ENCODE measurements around the gene SCYL1.
A peak's percentile ranks its signal among the peaks of the same experiment; 100 is the strongest.

The SCYL1 gene

DNA sequence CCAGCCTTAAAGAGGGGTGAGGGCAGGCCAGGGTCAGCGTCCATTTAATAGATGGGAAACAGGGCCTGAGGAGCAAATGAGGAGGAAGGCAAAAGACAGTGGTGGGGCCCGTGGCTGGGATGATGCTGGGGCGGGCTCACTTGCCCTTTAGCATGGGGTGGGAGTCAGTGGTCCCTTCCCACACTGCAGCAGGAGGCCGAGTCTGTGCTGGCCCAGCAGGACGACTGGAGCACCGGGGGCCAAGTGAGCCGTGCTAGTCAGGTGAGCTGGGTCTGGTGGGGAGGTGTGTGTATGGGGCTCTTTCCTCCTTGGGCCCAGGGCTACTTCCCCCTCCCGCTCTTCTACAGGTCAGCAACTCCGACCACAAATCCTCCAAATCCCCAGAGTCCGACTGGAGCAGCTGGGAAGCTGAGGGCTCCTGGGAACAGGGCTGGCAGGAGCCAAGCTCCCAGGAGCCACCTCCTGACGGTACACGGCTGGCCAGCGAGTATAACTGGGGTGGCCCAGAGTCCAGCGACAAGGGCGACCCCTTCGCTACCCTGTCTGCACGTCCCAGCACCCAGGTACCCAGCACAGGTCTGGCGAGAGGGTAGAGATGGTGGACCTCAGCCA is 12.8 kb downstream of the SCYL1 start:
- DNase-seq, result no peak

DNA sequence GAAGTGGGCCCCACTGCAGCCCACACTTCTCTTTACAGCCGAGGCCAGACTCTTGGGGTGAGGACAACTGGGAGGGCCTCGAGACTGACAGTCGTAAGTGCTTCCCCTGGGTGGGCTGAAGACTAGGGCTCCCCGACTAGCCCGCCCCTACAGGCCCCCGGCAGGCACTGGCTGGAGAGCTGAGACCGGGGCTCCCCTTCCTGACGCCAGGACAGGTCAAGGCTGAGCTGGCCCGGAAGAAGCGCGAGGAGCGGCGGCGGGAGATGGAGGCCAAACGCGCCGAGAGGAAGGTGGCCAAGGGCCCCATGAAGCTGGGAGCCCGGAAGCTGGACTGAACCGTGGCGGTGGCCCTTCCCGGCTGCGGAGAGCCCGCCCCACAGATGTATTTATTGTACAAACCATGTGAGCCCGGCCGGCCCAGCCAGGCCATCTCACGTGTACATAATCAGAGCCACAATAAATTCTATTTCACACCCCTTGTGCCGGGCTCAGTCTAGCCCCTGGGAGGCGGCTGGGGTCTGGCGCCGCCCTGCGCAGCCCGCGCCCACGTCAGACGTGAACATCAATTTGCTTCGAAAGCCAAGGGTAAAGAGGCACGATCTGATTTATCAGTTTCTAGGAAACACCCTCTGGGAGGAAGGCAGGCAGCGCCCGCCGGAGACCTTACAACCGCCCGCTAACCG is 13.5 kb downstream of the SCYL1 start:
- DNase-seq, result no peak

DNA sequence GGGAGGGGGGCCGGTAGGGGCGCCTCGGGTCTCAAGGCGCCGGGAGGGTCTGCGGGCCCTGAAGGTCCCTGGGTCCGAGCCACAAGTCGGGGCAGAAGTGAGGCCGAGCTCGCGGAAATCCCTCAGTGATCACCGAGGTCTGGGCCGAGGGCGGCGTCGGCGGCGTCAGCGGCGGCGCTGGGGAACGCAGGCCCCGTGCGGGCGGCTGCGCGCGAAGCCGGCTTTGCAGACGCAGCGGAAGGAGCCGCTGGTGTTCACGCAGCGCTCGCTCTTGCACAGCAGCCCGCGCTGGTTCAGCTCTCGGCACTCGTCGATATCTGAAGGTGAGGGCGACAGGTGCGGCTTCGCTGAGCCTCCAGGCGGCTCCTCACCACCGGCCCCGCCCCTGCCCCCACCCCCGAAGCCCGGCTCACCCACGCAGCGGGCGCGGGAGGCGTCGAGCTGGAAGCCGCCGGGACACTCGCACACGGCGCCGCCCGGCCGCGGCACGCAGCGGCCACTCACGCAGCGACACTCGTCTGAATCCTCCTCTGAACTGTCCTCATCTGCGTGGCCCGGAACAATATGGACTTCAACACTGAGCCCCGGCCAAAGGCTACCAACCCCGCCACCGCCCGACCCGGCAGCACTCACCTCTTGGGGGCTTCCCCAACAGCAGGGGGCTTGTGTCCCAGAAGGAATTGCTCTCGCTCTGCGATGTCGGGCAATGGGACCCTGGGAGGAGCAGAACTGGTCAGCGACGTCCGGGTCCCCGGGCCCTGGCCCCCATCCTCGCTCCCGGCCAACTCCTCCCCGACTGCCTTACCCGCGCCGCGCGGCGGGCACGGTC is 14.2 kb downstream of the SCYL1 start:
- no peak for DNase-seq

DNA sequence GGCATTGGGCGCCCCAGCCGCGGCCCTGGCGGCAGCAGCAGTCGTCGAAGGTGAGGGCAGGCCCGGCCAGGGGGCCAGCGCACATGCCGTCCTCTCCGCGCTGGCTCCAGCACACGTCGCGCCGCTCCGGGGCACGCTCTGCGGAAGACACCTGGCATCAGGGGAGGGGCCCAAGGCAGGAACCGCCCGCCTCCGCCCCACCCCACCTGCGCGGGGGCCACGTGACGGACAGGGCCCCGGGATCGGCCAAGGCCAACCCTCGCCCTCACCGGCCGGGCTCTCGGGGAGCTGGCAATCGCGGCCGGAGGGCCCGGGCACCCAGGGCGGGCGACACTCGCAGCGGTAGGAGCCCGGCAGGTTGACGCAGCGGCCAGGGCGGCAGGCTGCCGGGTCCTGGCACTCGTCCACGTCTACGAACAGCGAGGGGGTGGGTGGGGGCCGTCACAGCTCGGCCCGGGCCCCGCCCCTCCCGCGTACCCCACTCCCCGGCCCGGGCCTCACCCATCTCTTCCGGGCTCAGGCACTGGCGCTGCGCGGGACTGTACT is 14.9 kb downstream of the SCYL1 start:
- peak in 1 of 2 experiments; percentile 76 for DNase-seq

DNA sequence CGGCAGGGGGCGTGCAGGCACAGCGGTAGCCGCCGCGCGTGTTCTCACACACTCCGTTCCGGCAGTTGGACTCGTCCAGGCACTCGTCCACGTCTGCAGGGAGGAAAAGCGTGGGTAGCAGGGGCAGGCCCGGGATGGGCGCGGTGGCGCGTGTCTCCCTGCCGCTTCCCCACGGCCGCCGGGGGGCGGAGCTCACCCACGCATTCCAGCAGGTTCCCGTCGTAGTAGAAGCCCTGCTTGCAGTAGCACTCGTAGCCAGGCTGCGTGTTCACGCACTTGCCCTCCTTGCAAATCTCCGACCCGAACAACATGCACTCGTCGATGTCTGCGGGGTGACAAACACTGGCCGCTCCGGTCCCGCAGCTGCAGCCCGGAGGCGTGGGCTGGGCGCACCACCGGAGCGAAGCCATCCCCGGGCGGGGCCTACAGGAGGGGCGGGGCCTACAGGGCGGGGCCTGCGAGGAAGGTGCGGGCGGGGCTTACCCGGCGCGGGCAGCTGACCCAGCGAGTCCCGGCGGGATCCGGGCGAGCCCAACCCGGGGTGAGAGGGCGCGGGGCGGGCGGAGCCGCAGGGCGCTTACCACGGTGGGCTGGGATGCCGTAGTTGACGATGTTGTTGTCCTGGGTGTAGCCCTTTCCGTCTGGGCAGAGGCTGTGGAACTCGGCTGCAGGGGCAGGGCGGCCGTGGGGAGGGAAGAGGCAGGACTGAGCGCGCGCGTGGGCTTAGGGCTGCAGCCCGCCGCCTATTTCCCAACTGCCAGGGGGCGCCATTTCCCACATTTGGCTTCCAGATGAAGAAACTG is 15.6 kb downstream of the SCYL1 start:
- peak; percentile 74 to 78 for DNase-seq

DNA sequence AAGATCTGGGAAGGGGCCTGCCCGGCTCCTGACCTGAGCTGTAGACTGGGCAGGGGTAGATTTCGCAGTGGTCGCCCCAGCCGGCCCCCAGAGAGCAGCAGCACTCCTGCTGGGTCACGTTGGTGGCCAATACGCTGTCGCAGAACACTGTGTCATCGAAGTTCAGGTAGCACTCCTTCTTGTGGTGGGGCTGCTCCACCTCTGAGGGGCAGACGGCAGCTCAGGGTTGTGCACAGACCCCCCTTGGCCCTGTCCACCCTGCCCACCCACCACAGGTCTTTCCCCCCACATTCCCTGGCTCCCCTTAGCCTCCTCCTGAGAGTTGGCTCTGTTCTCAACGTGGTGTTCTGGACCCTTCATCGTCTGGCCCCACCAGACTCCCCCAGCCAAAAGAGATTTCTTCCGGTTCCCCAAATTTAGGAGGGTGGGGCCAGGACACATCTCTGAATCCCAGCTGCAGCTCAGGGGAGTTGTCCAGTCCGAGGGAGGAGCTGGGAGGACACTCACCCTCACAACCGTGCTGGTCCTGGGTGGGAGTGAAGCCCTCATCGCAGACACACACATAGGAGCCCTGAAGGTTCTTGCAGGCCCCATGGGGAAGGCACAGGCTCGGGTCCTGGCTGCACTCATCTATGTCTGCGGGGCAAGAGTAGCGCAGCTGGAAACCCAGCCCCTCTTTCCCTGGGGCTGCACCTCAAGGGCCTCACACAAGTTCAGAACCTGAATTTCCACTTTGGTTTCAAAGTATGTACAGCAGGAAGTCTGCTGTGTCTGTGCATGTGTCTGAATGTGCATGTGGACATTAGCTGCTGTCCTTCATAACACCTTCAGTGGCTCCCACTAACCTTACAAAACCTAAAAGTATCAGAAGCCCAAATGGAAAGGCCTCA is 16.5 kb downstream of the SCYL1 start:
- DNase-seq, result no peak

DNA sequence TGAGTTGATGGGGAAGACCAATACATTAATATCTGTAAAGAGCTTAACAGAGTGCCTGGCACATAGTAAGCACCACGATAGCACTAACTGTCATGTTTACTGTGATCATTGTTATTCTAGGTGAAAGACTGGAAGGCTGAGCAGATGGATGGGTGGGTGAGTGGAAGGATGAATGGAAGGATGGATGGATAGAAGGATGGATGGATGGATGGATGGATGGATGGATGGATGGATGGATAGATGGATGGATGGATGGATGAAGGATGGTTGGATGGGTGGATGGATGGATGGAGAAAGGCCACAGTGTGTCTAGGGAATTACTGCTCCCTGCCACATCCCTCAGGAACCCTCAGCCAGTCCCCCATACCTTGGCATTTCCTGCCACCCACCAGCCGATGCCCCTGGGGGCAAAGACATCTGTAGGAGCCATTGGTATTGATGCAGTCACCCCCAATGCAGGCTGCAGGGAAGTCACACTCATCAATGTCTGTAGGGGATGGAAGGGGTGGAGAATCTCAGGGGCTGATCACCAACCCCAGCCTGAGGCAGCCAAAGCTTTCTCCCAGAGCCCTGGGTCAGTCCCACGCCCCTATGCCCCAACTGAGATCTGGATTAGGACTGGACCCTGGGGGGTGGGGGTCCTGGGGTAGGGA is 18.0 kb downstream of the SCYL1 start:
- no peak for DNase-seq

DNA sequence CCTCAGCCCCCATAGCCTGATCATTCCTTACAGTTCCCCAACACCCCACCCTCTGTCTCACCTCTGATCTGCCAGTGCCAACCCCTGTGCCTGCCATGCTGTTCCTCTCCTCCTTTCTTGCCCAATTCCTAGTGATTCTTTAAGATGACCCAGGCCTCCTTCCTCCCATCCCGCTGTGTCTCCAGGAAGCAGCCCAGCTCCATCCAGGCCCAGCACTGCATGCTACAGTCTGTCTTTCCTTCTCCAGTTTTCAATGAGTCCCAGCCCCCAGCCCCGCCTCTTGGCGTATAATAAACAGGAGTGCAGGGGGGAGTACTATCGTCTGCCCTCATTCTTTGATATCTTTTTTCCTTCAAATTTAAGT is 21.0 kb downstream of the SCYL1 start:
- DNase-seq, result no peak

DNA sequence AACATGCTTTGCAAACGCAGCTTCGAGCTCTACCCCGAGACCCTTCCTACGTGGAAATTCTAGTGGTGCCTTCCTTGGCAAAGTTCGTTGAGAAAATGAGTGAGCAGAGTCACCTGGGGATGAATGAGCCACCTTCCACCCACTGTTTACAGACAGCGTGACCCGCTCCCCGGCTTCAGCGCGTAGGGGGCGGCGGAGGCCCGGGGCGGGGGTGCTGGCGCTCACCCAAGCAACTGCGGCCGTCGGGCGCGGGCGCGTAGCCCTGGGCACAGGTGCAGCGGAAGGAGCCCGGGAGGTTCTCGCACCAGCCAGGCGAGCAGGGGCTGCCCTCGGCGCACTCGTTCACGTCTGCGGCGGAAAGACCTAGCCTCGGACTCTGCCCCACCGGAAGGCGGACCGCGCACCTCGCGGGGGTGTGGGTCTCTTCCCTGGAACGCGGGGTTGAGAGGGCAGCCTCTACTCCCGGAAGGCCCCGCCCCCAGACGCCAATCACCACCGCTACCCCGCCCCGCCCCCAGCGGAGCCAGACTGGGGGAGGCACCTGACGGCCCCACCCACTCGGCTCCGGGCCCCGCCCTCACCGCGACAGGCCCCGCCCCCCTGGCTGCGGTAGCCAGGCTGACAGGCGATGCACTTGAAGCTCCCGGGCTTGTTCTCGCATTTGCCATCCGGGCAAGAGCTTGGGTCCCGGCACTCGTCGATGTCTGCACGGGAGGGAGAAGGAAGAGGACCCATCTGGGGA is 21.5 kb downstream of the SCYL1 start:
- DNase-seq, result peak; percentile 62 to 83

DNA sequence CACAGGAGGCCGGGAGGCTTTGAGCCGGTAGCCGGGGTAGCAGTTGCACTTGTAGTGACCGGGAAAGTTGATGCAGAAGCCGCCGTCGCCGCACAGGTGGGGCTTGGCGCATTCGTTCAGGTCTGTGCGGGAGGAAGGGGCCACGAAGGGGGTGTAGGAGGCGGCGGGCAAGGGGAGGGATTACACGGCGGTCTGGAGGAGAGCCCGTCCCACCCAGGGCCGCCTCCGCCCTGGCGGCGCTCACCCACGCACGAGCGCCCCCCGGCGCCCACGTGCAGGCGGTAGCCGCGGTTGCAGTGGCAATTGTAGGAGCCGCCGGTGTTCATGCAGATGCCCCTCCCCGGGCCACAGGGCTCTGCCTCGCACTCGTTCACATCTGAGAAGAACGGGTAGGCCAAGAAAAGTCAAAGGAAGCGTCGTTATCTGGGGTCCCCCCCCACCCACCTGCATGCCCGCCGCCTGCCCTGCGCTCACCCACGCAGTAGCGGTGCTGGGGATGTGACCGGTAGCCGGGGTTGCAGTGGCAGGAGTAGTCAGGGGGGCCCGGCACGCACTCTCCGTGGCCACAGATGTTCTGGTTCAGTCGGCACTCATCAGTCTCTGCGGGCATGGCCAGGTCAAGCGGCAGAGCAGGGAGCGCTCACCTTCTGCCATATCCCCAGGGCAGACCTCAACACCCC is 22.7 kb downstream of the SCYL1 start:
- DNase-seq, result no peak

DNA sequence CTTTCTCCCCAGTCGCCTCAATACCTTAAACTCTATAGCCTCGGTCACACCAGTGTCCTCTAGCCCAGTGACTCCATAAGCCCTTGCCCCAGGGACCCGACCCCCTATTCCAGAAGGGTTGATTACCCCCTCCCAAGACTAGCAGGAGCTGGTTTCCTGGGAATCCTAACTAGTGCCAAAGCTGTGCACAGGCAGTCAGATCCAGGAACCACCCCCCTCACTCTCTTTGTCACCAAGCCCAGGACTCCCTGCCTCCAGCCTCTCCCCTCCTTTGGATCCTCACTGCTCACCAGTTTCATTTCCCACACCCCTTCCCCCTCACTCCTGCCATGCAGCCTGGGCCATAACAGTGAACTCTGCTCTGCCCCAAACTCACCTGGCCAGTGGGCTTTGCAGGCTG is 23.5 kb downstream of the SCYL1 start:
- no peak for DNase-seq

DNA sequence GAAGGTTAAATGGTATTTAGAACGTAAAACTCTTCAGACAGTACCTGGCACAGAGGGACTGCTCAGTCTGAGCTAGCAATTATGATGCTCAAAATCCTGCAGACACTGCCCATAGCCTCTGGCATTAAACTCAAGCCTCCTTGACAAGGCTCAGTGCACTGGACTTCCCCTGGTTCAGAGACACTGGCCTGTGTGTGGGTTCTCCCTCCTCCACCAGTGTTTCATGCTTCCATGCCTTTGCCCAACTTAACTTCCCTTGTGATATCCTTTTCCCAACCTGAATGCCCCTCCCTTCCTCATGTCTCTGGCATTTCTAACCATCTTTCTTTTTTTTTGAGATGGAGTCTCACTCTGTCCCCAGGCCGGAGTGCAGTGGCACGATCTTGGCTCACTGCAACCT is 24.2 kb downstream of the SCYL1 start:
- no peak for DNase-seq

DNA sequence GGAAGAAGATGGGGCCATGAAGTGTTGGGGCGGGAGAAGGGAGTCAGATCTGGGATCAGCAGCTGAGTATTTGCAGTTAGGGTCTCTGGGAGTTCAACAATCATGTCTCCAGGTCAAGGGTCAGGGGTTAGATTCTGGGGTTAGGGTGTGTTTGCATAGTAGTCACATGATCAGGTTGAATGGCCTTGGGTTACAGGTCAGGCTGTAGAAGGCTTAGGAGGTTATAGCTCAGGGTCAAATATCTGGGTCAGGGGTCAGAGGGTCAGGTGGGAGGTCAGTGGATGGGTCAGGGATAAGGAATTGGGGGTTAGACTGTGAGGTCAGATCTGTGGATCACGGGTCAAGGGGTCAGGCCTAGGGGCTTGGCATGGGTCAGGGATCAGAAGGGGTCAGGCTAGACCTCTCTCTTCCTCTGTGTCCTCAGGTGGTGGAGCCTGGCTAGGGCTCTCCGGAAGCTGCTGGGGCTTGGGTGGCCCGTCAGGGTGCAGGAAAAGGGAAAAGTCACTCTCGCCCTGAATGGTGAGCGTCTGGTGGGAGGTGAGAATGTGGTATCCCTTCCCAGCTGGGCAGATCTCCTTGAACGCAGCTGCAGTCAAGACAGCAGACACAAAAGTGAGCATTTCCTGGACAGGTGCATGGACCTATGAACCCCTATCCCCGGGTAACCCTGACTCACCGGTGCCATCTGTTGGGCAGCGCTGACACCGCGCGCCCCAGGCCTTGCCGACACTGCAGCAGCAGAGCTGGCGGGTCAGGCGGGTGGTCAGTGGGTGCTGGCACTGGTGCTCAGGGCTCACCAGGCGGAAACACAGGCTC is 26.9 kb downstream of the SCYL1 start:
- DNase-seq, result peak; percentile 64 to 76

DNA sequence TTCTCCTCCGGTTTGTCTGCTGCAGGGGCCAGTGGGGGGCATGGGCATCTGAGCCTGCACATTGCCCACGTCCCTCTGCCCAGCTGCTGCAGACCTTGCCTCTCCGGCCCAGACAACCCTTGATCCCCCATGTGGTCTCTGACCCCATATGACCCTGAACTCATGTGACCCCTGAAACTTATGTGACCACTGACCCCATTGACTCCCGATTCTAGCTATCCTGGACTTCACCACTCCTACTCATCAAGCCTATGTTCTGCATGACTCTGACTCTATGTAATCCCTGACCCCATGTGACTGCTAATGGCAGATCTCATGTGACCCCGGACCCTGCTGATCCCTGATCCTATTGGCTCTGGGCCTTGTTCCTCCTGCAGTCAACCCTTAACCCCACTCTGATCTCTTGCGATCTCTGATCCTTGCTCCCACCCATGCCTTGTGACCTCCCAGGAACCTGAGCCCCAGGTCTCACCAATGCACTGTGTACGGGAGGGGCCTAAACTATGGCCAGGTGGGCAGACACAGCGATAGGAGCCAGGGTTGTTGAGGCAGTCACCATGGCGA is 27.6 kb downstream of the SCYL1 start:
- no peak for DNase-seq

DNA sequence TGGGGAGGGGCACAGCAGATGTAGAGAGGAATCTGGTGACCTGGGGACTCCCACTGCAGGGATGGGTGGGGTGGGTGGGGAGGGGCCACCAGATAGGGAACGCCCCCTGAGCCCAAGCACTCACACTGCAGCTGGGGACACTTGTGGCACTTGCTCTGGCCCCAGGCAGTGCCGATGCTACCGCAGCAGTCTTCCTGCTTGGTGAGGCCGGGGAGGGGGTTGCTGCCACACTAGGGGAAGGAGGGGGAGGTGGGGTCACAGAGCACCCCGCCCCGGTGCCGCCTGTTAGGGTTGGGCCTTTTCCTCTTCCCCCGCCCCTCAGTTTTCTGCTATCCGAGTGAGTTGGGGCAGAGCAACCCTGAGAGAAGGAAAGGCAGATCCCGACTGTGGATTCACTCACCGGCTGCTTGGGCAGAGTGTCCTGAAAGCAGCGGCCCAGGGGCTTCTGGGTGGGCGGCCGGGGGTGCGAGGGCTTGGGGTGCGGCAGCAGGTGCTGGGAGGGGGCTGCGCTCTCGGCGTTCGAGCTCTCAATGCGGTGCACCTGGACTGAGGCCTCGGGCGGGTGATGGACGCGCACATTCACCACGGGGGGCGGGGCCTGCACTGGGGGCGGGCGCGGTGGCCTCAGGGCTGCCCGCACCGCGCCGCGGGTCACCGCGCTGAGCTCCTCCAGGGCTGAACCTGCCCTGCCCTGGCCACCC is 28.6 kb downstream of the SCYL1 start:
- DNase-seq, result peak; percentile 68 to 69

DNA sequence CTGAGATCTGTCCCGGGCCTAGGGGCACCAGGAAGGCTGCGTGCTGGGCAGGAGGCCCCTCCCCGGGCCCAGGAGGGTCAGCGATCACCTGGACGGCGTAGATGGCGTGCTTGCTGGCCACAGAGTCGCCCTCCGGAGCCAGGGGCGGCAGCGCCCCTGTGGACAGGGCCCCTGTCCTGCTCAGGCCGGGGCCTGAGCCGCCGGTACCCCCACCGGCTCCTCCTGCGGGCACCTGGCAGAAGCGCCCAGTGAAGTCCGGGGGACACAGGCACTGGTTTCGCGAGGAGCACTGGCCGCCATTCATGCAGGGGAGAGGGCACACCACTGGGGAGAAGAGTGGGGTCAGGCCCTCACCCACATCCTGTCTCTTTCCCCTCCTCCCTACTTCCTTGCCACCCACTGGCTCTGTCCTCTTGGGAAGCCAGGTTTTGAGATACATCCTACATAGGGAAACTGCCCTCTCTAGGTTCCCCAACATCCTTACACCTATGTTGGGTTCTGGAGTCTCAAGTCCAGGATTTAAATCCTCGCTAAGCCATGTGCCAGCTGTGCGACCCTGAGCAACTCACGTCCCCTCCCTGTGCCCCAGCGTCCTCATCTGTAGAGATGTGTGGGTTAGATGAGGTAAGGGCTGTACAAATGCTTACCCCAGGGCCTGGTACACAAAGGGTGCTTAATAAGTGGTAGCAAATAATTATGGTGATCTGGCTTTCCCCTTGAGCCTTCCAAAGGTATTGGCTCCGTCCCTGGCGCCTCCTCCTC is 29.4 kb downstream of the SCYL1 start:
- no peak for DNase-seq

DNA sequence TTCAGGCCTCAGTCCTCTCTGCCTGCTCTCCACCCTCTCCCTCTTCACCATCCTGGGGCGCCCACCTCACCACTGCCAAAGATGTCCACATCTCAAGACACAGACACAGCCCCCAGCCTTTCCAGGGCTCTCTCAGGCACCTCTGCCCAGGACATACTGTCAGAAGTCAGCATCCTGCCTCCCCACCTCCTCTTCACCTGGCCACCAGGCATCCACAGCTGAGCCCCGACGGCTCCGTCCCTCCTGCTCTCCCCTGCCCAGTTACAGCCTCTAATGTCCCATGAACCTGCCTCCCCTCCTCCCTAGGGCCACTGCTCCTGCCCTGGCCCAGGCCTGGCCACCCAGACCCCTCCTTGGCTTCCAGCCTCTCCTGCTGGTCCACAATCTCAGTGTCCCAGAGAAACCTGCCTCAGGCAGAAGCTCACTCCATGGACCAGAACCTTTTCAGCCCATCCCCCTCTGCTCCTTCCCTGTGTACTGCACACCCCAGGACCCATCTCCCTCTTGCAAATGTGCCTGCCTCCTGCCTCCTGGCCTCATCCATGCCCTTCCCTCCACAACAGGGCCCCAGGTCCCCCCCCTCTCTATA is 30.1 kb downstream of the SCYL1 start:
- DNase-seq, result no peak
